HG03442 (cell line): ENCODE data around the gene PAMR1.
"Not testable (repeated sequence)": the region's sequence is repeated elsewhere in the genome, so short reads cannot be mapped to it uniquely, and the experiment has no call there.

Source experiments
- ATAC-seq: cut with Tn5 transposase; IDR thresholded peaks from one replicate; pipeline ENCODE4 v1.9.1; 2021; ENCODE audit warnings: mild to moderate bottlenecking, moderate library complexity; ENCODE audit not compliant: unreplicated experiment

Gene PAMR1

GRCh38 chr11:35546317-35546716 is 20.9 kb upstream of the PAMR1 start:
- no peak for ATAC-seq

DNA sequence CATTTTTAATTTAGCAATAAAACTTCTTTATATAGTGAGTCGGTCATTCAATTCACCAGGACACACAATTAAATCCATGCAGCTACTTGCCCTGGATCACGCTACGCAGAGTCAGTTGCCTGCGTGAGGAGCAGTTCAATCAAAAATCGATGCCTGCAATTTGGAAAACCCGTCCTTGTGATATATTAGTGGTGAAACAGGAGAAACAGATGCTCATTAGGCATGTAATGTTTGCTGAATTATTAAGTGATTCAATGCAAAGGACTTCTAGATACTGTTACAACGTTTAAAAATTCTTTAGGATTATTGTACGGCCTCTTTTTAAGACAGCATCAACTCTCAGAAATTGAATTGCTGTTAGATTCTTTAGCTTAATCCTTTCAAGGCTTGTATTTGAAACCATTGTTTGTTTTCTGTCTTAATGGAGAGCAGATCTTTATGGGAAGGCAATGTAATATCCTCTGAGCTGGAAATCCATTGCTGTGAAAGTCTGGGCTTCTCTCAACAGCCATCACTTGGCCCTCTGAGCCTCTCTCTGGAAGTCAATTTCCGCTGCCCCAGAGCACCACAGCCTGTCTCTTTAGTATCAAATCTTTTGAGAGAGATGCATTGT is 20.1 kb upstream of the PAMR1 start:
- ATAC-seq, result no peak

- no peak for ATAC-seq
Measured at GRCh38 chr11:35543481-35543880, 18.1 kb upstream of the PAMR1 start.

- no peak for ATAC-seq
Measured at GRCh38 chr11:35541621-35542375, 16.4 kb upstream of the PAMR1 start.

DNA sequence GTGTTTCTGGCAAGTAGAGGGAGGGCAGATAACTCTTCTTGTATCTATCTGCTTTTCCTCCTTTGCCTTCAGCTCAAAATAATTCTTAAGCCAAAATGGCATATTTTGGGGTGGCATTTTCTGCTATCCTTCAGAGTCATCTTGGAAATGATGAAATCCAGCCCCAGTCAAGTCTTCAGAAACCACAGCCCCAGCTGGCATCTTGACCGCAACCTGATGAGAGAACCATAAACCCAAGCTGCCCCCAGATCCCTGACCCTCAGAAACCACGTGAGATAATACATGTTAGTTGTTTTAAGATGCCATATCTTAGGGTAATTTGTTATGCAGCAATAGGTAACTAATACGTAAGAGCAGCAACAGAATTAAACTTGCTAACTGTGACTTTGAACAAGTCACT is 15.1 kb upstream of the PAMR1 start:
- ATAC-seq, result no peak

DNA sequence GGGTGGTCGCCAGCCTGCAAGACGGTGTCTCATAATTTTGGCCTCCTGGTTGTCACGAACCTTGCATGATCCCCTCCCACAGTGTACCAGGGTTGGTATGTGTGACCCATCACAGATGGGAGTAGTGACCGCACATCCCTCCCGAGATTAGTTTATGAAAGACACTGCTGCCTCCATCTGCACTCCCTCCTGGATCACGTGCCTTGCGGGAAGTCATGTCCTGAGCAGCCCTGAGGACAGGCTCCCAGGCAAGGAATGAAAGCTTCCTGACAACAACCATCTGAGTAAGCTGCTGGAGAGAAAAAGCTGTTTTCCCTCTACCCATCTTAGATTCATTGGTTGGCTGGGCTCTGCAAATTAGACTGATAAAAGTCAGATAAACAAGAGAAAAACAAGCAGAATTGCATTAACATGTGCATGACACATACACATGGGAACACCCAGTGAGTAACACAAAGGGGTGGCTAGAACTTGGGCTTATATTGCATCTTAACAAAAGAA is 14.4 kb upstream of the PAMR1 start:
- no peak for ATAC-seq

DNA sequence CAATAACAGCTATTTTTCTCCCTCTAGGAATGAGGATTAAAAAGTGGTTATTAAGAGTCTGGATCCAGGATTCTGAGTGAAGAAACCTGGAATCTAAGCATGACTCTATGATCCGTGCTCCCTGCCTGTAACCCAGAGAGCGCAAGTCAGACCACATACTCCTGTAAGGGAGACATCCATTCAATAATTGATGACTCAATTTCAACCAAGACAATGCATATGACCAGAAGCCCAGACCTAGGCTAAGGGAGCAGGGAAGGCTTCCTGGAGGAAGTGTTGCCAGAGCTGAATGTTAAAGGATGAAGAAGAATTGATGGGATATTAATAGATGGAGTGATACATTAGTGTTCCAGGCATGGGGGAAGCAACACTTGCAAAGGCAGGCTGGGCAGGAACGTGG is 13.8 kb upstream of the PAMR1 start:
- ATAC-seq, result no peak

DNA sequence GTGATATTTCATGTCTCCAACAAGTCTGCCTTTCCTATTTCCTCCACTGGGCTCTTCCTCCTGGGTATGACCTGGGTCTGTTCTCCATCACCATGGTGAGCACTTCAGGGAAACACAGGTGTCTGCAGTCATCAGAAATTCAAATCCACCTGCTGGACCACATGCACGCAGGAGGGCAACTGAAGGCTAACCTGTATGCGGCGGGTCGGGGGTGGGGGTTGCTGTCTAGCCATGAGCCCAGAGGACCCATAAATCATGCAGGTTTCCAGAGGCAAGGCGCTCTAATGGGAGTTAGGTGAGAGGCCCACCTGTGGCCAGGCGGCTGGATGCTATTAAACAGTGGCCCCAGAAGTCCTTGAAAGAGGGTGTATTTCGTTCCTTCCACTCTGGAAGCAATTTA is 11.1 kb upstream of the PAMR1 start:
- ATAC-seq, result no peak

- no peak for ATAC-seq
Measured at GRCh38 chr11:35531246-35531645, 5.8 kb upstream of the PAMR1 start.

DNA sequence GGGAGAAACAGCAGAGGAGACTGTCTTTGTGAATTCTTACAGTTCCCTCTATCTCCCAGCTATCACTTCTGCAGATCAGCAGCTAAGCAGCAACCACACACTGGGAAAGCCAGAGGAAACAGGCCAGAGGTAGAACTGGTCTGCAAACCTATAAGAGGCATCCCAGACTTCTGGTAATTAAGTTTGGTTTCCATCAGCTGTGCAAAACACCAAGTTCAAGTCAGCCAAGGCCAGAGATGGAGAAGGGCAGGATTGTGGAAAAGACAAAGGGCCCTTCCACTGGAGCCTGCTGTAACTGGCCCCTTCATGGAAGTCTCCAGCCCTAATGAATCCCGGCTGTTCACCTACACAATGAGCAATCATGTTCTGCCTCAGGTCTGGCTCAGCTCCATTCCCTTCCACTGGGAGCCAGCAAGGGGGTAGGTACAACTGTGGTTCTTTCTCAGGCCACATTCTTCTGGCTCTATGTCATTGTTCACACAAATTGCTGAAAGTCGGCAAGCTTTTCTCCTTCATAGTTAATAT is 4.6 kb upstream of the PAMR1 start:
- no peak for ATAC-seq

DNA sequence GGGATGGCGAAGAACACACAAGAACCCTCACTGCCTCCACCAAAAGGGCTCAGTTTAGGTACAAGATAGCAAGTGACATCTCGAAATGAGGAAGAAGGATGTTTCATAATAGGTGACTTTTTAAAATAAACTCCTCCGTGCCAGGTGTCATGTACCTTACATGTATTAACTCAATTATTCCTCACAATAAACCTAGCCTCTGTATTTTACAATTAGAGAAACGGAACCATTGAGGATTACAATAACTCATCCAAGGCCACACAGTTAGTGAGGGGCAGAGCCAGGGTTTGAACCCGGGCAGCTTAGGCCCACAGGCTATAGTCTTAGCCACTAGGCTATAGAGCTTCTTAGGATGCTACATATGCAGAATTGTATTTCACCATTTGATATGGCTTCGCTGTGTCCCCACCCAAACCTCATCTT is 965 bp upstream of the PAMR1 start:
- no peak for ATAC-seq

GRCh38 chr11:35524780-35525179 is 636 bp downstream of the PAMR1 start:
- ATAC-seq, result no peak

- no peak for ATAC-seq
Measured at GRCh38 chr11:35523861-35524260, 1.6 kb downstream of the PAMR1 start.

DNA sequence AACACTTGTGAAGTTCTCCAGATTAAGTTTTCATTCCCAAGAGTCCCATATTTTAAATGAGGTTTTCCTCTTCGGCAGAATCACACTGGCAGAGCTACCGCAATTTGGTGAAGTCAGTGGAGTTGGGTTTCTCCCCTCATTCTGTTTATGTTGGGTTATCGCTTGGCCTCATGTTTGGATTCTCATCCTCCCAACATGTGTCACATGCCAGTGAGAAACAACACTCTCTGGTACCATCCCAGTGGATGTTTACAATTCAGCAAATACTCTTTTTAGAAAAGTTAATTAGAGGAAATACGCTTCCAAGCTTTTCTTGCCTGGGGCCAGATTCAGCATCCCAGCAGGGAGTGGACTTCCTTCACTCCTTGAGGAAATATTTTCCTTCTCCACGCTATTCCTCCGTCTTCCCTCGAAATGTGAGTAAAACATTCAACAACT is 2.1 kb downstream of the PAMR1 start:
- ATAC-seq, result no peak

- not testable (repeated sequence) for ATAC-seq
Measured at GRCh38 chr11:35522091-35522490, 3.3 kb downstream of the PAMR1 start.

- ATAC-seq, result no peak
Measured at GRCh38 chr11:35520376-35520775, 5.0 kb downstream of the PAMR1 start.

- ATAC-seq, result no peak
Measured at GRCh38 chr11:35518766-35519165, 6.7 kb downstream of the PAMR1 start.

DNA sequence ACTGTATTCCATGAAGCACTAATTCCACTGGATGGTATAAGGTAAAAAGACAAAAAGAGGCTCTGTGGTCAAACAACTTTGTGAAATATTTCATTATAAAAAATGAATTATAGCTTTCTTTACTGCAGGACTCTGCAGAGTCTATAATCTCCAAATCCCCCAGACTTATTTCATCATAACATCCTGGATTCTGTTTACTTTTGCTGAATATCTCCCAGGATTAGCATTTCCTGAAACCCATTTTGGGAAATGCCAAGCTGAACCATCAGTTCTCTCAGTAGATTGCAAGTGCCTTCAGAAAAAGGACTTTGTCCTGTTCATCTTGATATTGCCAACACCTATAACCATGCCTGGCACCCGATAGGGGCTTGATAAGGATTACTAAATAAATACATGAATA is 7.9 kb downstream of the PAMR1 start:
- ATAC-seq, result no peak

DNA sequence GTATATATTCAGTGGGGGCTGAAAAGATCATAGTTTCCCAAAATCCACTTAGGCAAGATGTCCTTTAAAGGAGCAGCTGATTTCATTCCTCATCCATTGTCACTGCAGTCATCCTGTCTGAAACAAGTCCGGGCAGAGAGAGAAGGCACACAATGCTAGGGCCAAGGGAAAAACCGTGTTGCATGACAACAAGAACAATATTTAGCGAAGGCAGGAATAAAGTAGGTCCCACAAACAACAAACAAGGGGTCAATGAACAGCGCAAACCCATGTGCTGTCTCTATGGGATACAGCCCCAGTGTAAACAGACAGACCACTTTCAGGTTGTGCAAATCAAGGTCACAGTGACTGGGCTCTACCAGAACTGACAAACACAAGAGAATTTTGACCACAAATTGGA is 9.0 kb downstream of the PAMR1 start:
- ATAC-seq, result no peak

- ATAC-seq, result no peak
Measured at GRCh38 chr11:35515224-35515623, 10.2 kb downstream of the PAMR1 start.

- ATAC-seq, result no peak
Measured at GRCh38 chr11:35514481-35514880, 10.9 kb downstream of the PAMR1 start.

DNA sequence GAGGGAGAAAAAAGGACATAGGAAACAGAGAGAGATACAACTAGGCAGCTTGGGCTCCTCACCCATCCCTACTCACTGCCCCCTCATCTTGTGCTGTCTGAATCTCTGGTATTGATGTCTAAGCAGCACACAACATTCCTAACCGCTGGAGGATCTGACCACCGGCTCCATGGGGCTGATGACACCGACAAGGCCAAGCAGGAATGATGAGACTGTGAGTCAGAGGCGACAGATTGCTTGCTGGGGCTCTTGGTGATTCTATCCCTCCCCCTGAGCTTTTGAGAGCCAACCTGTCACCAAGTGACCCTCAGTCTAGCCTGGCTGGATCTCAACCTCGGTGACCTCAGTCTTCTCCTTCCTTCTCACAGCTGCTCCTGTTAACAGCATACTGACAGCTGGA is 13.8 kb downstream of the PAMR1 start:
- ATAC-seq, result no peak
